ENCODE data around the gene WDR93. TPM values are rescaled to one million over a fixed set of nuclear protein-coding genes. Genes with fewer than 3 reads are reported as not detected.
"Not testable (repeated sequence)": the region's sequence is repeated elsewhere in the genome, so short reads cannot be mapped to it uniquely, and the experiment has no call there.

The WDR93 gene
- total RNA-seq, 1 donor from 2014 or later: not detected

DNA sequence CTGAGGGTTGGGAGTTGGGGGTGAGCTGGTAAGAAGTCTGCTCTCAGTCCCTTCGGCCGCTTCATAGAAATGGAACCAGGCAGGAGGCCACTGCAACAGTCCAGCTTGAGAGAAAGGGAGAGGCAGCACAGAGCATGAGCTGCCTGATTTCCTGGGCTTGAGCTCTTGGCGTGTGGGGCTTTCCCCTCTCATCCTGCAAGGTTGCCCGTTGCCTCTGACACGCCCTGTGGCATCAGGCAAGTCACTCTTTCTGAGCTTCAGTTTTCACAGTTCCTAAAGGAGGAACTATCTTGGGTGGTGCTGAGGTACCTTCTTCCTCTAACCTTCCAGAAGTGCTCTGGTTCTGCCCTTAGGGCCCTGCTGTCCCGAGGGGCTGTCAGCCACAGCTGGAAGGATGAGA, 90.4 kb downstream of the WDR93 start:
- intact Hi-C loops (cut with DNase I): no loop called here
- DNase-seq (ENCODE audit: low spot score): peak; percentile 73

DNA sequence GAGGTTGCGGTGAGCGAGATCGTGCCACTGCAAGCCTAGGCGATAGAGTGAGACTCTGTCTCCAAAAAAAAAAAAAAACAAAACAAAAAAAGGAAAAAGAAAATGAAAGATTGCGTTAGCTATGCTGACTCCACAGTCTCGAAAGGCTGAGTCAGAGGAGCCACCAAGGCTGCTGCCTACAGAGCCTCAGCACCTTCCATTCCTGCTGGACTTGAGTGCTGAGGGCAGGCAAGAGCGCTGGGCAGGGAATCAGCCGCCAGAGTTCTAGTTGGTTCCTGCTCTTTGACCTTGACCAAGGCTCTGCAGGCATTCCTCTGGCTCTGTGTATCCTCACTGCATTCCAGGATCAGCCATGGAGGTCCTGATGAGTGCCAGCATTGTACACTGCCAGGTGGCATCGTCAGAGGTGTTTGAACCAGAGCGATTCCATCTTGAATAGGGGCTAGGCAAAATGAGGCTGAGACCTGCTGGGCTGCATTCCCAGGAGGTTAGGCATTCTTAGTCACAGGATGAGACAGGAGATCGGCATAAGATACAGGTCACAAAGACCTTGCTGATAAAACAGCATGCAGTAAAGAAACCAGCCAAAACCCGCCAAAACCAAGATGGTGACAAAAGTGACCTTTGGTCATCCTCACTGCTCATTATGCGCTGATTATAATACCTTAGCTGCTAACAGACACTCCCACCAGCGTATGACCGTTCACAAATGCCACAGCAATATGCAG, 91.4 kb downstream of the WDR93 start:
- peak; percentile 67 for DNase-seq (ENCODE audit: low spot score)
- intact Hi-C loops (cut with DNase I): no loop called here

DNA sequence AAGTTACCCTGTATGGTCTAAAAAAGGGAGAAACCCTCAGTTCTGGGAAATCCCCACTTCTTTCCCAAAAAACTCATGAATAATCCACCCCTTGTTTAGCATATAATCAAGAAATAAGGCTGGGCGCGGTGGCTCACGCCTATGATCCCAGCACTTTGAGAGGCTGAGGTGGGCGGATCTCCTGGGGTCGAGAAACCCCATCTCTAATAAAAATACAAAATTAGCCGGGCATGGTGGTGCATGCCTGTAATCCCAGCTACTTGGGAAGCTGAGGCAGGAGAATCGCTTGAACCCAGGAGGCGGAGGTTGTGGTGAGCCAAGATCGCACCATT, 92.0 kb downstream of the WDR93 start:
- DNase-seq (ENCODE audit: low spot score): peak; percentile 6
- intact Hi-C loops (cut with DNase I): not testable (repeated sequence)

DNA sequence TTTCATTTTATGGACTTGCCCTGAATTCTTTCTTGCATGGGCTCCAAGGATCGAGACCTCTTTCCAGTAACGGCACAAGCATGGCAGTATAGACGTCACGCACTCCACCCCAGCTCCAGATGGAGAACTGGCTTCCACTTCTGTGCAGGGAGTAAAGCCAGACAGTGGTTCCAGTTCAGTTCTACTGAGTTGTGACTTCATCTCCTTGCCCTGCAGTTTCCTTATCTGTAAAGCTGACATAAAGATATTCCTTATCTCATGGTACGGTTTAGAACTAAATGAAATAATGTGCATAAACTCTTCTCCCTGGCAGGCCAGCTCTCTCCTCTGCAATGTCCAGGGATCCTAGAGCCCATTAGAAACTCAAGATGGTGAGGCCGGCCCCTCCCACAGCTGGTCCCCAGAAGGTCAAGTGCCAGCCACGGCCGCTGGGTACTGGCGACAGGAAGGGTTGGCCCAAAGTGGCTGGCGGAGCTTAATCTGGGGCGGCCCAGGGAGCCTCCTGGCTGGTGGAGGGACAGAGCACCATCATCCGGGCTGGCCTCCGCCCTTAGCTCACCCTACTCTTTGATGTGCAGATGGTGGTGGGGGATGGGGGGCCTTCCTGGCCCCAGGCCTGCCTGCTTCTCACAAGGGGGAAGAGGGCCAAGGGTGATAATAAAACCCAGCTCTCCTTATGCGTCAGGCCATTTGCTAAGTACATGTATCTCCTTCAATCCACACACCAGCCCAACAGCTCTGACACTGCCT, 92.7 kb downstream of the WDR93 start:
- intact Hi-C loops (cut with DNase I): no loop called here
- peak; percentile 74 for DNase-seq (ENCODE audit: low spot score)

DNA sequence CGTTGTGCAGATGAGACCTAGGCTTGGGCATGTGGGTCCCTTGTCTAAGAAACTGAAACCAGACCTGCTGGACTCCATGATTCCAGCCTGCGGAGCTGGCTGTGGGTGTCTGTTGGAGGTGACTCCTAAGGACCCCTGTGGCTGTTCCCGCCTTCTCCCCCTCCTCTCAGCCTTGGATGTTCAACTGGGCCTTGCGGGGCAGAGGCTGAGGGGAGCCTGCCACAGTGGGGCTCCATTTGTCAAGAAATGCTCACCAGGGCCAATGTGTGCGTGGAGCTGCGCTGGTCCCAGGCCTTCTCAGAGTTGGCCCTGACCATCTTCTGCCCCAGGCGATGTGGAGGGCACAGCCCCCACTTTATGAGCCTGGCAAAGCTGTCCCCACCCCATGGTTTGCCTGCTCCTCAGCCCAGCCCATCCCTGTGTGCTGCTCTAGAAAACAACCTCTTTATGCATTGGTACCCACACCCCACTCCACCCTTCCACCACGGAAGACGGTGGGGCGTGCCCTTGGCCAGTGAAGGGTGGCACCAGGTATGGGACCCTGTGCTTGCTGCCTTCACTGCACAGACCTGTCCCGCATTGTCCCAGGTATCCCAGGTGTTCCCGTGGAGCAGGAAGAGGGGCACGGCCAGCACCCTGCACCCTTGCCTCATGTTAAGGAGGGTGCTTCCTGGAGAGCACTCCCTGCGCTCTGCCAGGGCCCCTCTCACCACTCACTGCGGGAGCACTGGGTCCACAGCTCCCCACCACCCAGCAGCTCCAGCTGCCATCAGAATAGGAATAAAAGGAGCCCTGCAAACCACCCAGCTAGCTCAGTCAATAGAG, 93.5 kb downstream of the WDR93 start:
- DNase-seq (ENCODE audit: low spot score): peak; percentile 27
- intact Hi-C loops (cut with DNase I): no loop called here

DNA sequence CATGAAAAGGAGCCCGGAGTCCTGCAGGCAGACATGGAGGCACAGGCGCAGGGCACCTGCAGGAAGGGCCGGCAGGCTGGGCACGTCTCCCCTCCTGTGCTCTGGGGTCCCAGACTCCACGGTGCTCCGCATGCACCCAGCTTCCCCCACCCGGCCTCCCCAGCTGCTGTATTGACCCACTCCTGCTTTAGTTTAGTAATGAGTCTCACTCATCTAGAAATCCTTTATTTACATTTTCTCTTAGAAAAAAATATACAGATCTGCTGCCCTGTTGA, 94.0 kb downstream of the WDR93 start:
- no peak for DNase-seq (ENCODE audit: low spot score)
- intact Hi-C loops (cut with DNase I): no loop called here

DNA sequence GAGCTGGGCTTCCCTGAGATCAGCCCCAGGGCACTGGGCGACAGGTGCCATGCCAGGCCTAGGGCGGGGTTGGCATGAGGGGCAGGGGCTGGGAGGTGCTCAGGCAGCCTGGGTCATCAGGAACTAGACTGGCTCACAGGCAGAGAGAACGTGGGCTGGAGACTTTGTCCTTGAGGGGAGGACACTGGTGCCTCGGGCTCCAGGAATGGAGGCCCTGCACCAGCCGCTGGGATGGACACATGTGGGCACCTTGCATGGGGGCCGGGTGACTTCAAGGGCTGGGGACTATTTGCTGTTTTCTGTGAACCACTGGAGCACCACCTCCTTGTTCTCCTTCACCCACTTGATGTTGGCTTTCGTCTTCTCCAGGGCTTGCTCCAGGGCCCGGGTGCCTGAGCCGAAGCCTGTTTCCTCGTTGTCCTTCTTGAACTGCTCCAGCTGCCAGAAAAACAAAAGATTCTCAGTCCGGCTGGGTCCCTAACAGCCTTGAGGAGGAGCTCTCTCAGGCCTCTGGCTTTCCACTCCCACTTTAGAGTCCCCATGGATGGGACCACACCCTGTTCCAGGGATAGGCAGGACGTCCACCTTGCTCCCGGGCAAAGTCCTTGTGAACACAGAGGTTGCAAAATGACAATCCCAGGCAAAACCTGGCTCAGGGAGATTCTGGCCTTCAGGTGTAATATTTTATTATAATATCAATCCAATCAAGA, 94.6 kb downstream of the WDR93 start:
- no peak for DNase-seq (ENCODE audit: low spot score)
- intact Hi-C loops (cut with DNase I): no loop called here

DNA sequence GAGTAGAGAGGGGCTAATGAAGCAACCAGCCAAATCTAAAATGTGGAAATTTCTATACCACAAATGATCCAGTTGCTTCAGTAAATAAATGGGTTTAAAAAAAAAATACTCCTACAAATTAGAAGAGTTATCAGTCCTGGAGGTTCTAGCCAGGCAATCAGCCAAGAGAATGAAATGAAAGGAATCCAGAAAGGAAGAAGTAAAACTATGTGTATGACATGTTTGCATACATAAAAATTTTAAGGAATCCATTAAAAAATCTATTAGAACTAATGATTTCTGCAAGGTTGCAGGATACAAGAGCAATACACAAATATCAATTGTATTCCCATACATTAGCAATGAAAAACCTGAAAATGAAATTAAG, 95.1 kb downstream of the WDR93 start:
- intact Hi-C loops (cut with DNase I): no loop called here
- DNase-seq (ENCODE audit: low spot score): no peak

DNA sequence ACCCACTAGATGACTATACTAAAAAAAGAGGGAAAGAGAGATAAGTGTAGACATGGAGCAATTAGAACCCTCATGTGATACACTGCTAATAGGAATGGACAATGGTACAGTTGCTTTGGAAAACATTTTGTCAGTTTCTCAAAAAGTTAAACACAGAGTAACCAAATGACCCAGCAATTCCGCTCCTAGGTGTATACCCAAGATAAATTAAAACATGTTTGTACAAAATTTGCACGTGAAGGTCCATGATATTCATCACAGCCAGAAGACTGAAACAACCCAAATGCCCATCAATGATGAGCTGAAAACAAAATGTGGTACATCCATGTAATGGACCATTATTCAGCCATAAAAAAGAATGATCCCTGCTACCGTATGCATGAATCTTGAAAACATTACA, 97.3 kb downstream of the WDR93 start:
- intact Hi-C loops (cut with DNase I): no loop called here
- DNase-seq (ENCODE audit: low spot score): no peak

DNA sequence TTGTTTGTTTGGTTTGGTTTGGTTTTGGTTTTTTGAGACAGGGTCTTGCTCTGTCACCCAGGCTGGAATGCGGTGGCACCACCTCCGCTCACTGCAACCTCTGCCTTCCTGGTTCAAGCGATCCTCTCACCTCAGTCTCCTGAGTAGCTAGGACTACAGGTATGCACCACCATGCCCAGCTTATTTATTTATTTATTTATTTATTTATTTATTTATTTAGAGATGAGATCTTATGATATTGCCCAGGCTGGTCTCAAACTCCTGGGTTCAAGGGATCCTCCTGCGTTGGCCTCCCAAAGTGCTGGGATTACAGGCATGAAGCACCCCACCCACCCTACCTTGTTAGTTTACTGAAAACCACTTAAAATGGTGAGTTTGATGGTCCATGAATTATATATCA, 98.0 kb downstream of the WDR93 start:
- DNase-seq (ENCODE audit: low spot score); intact Hi-C loops (cut with DNase I): not testable (repeated sequence)

DNA sequence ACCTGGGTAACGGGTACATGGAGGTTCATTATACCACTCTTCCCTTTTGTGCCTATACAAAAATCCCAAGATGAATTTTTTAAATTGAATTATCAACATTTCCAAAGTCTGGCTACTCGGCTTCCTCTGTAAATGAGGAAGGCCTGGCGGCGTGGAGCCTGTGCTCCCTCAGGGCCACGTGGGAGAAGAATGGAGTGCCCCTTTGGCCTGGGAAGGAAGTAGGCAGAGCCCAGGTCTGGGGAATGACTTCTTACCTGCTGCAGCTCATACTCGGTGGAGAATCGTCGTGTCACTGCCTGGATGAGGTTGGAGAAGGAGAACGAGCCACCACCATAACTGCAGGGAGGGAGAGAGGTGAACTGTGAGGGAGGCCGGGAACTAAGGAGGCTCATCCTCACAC, 99.6 kb downstream of the WDR93 start:
- peak; percentile 39 for DNase-seq (ENCODE audit: low spot score)
- intact Hi-C loops (cut with DNase I): no loop called here

DNA sequence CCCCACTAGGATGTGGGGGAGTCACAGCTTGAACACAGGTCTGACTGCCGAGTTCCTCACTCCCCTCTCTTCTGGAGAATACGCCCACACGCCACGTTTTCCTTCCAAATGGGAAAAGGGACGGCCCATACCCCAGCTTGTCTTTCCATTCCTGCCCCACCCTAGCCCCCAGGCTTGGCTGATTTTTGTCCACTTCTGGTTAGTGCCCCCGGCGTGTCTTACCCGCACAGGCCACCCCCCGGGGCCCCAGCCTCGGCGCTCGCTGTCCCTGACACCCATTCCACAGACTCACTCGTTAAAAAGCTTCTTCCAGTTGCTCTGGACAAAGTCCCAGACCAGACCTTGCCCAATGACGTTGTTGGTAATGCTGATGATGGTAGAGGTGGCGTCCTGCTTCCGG, 100.0 kb downstream of the WDR93 start:
- intact Hi-C loops (cut with DNase I): no loop called here
- peak; percentile 59 for DNase-seq (ENCODE audit: low spot score)

DNA sequence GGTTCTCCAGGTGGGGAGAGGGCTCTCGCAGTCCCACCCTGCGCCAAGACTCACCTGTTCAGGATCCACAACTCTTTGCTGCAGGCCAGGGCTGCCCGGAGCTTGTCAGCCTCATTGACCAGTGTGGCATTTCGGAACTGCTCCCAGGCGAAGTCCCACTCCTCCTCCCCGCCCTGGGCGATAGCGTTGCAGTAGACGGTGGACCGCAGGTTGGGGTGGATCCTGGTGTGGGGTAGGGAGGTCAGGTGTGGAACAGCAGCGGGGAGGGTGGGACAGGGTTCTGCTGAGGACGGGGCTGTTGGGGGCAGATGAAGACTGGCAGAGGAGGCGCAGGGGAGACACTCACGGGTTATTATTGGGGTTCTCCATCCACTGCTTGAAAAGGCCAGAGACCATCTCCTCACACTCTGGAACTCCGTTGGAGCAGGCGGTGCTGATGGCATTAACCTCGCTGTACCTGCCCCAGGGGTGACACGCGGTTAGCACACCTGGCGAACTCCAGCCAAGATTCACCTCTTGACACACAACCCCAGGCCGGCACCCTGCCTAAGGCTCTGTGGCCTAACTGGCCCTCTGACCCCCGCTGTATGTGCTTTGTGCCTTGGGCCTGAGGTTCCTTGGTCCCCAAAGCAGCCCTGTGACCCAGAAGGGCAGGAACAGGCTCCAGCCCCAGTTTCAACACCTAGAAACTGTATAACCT, 101.6 kb downstream of the WDR93 start:
- DNase-seq (ENCODE audit: low spot score): peak; percentile 67
- intact Hi-C loops (cut with DNase I): no loop called here

Other genes starting within 250 kb of the WDR93 start
- 2.0 TPM for gene RHCG, start 194.2 kb upstream of the WDR93 start, total RNA-seq
- 0.03 TPM for gene TICRR, start 115.3 kb upstream of the WDR93 start, total RNA-seq
- 5.8 TPM for gene KIF7, start 35.3 kb upstream of the WDR93 start, total RNA-seq
- 3.9 TPM for gene PLIN1, start 11.4 kb upstream of the WDR93 start, total RNA-seq
- gene PEX11A, start 57 bp upstream of the WDR93 start, total RNA-seq: 5.0 TPM
- gene MESP1, start 60.4 kb downstream of the WDR93 start, total RNA-seq: 0.86 TPM
- 0.19 TPM for gene MESP2, start 85.5 kb downstream of the WDR93 start, total RNA-seq
- 4.3 TPM for gene ANPEP, start 124.0 kb downstream of the WDR93 start, total RNA-seq
- 33.6 TPM for gene AP3S2, start 203.2 kb downstream of the WDR93 start, total RNA-seq
- gene ARPIN, start 222.1 kb downstream of the WDR93 start, total RNA-seq: 14.4 TPM

Data from cardiac septum (tissue), 1 donor.